ENCODE results near the gene PRKN. TPM values are rescaled to one million over a fixed set of nuclear protein-coding genes. Genes with fewer than 3 reads are reported as not detected.

The PRKN gene
- total RNA-seq, 4 donors from 2014 or later, result 4.5 to 12.3 (median 9.0) TPM

DNA sequence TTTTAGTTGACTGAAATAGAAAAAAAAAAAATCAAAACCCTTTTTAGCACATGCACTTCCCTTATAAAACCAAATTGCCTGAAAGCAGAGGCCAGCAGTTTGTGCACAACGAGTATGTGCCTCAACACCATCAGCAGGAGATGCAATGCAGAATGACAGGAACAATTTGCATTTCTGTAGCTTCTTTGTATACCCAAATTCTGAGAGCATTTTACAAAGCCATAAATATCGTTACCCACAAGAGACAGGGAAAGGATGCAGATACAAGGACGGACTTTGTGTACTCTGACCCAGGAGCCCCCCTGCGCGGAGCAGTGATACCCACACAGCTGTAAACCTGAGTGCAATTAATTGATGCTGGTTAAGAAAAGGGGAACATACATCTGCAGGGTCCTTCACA lies 285.6 kb downstream of the PRKN start:
- Histone ChIP-seq H3K4me3 (no peak overlapping the region), H3K36me3 (no peaks in the 10 kb centered on the region), H3K27ac (no peak overlapping the region), H3K9me3 (peaks cover 0 to 10% of the 10 kb centered on the region in 2 donors), H3K4me1 (no peaks in the 10 kb centered on the region), H3K27me3 (no peaks in the 10 kb centered on the region)
- 33 to 84% methylated on average over 1 to 5 of the region's 5 CpGs for WGBS, 2 donors (ENCODE audit: low coverage in 1 of 2)
- no peak for DNase-seq
- in situ Hi-C loops (cut with MboI; ENCODE audit: low pct_ligation_motif_present in 1 of 4, low pct_unique_long_range_greater_than_20kb in 1 of 4, low sequenced_read_pairs in 3 of 4) (no loop called here), intact Hi-C loops (cut with DNase I; ENCODE audit: low total_unique reads) (no loop called here)
- TF ChIP-seq POLR2AphosphoS5 (IDR thresholded peaks at IDR 0.05) (no peak), EP300 (IDR thresholded peaks at IDR 0.05; ENCODE audit: low read depth) (no peak), POLR2A (IDR thresholded peaks at IDR 0.05) (no peak), CTCF (IDR thresholded peaks at IDR 0.05) (no peak)

- no peaks in the 10 kb centered on the region for H3K27me3 ChIP-seq
- DNase-seq, result no peak
- TF ChIP-seq CTCF (IDR thresholded peaks at IDR 0.05) (no peak), POLR2A (IDR thresholded peaks at IDR 0.05) (no peak), POLR2AphosphoS5 (IDR thresholded peaks at IDR 0.05) (no peak), EP300 (IDR thresholded peaks at IDR 0.05; ENCODE audit: low read depth) (no peak)
- peaks cover 0 to 10% of the 10 kb centered on the region in 2 donors for H3K9me3 ChIP-seq
- H3K27ac ChIP-seq, result no peak overlapping the region
- in situ Hi-C loops (cut with MboI; ENCODE audit: low pct_ligation_motif_present in 1 of 4, low pct_unique_long_range_greater_than_20kb in 1 of 4, low sequenced_read_pairs in 3 of 4), result no loop called here
- H3K4me3 ChIP-seq, result no peak overlapping the region
- no peaks in the 10 kb centered on the region for H3K36me3 ChIP-seq
- 63 to 80% methylated on average over 2 of the region's 2 CpGs for WGBS, 2 donors (ENCODE audit: low coverage in 1 of 2)
- intact Hi-C loops (cut with DNase I; ENCODE audit: low total_unique reads), result no loop called here
- no peaks in the 10 kb centered on the region for H3K4me1 ChIP-seq
Observed at GRCh38 chr6:162438980-162439379, 288.6 kb downstream of the PRKN start.

DNA sequence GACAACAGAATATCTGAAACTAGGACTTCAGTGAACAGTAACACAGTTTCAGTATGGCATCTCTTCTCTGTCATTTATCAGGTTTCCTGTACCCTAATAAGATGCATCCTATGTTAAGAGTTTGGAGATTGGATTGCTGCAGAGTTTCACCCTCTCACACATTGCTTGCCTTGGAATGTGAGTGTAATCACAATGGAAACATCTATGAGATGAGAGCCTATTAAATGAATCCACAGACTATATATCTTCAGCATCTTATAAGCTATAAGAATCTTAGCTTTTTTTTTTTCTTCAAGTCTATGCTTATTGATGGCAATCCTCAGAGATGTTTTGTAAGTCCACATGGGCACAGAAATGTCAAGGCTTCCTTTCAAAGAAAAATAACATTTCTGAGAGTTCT lies 292.5 kb downstream of the PRKN start:
- H3K27ac ChIP-seq, result no peak overlapping the region
- no peak for TF ChIP-seq EP300 (IDR thresholded peaks at IDR 0.05; ENCODE audit: low read depth)
- no peak for TF ChIP-seq CTCF (IDR thresholded peaks at IDR 0.05)
- TF ChIP-seq POLR2AphosphoS5 (IDR thresholded peaks at IDR 0.05), result no peak
- TF ChIP-seq POLR2A (IDR thresholded peaks at IDR 0.05), result no peak
- no peak for DNase-seq
- peaks cover 0 to 10% of the 10 kb centered on the region in 2 donors for H3K9me3 ChIP-seq
- H3K27me3 ChIP-seq, result no peaks in the 10 kb centered on the region
- intact Hi-C loops (cut with DNase I; ENCODE audit: low total_unique reads), result no loop called here
- no peaks in the 10 kb centered on the region for H3K4me1 ChIP-seq
- H3K4me3 ChIP-seq, result no peak overlapping the region
- H3K36me3 ChIP-seq, result no peaks in the 10 kb centered on the region
- in situ Hi-C loops (cut with MboI; ENCODE audit: low pct_ligation_motif_present in 1 of 4, low pct_unique_long_range_greater_than_20kb in 1 of 4, low sequenced_read_pairs in 3 of 4), result no loop called here

GRCh38 chr6:162421004-162421403 lies 306.6 kb downstream of the PRKN start:
- no peak overlapping the region for H3K27ac ChIP-seq
- TF ChIP-seq CTCF (IDR thresholded peaks at IDR 0.05), result no peak
- intact Hi-C loops (cut with DNase I; ENCODE audit: low total_unique reads), result no loop called here
- no peaks in the 10 kb centered on the region for H3K4me1 ChIP-seq
- H3K9me3 ChIP-seq, result no peaks in the 10 kb centered on the region
- in situ Hi-C loops (cut with MboI; ENCODE audit: low pct_ligation_motif_present in 1 of 4, low pct_unique_long_range_greater_than_20kb in 1 of 4, low sequenced_read_pairs in 3 of 4), result no loop called here
- WGBS, 2 donors (ENCODE audit: low coverage in 1 of 2), result 45 to 80% methylated on average over 4 of the region's 4 CpGs
- H3K4me3 ChIP-seq, result no peak overlapping the region
- H3K27me3 ChIP-seq, result no peaks in the 10 kb centered on the region
- no peaks in the 10 kb centered on the region for H3K36me3 ChIP-seq
- no peak for DNase-seq
